ES-I3 (cell line): ENCODE results near the gene FHIT.

Experiments used
- H3K36me3 ChIP-seq: 2 replicates; pipeline ENCODE4 v1.6.1; 2013; ENCODE audit warnings: mild to moderate bottlenecking, low read length, control low read depth, moderate library complexity; ENCODE audit not compliant: insufficient read depth
- H3K4me1 ChIP-seq: 2 replicates; pipeline ENCODE4 v1.6.1; 2013; ENCODE audit warnings: mild to moderate bottlenecking, control low read depth, low read length; ENCODE audit not compliant: insufficient read depth
- H3K9ac ChIP-seq: 2 replicates; pipeline ENCODE4 v1.6.1; 2013; ENCODE audit warnings: low read depth, mild to moderate bottlenecking, low read length, moderate library complexity
- H3K9me3 ChIP-seq: 2 replicates; pipeline ENCODE4 v1.6.1; 2013; ENCODE audit warnings: mild to moderate bottlenecking, low read length, moderate library complexity; ENCODE audit not compliant: control insufficient read depth, insufficient read depth

The FHIT gene

DNA sequence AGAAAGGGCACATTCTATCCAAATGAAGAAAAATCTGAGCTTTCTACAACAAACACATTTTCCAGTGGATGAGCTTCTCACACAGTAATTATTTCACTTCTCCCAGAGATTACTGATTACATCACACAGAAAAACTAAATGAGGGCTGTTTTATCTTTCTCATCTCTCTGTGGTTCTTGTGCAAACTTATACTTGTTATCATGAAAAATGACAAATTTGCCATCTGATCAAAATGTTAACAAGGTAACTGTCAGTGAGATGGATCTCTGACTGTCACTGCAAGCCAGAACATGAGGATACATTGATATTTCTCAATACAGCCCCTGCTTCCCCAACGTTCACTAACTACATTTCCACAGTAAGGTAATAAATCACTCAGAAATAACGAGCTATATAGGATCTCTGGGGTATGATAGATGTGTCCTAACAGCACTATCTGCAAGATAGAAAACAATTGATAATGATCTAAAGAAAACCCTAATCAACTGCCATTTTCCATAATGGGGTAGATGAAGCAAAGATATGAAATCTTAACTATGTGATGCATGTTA lies 1372.1 kb downstream of the FHIT start:
- Histone ChIP-seq H3K9ac (no peak overlapping the region), H3K9me3 (no peaks in the 10 kb centered on the region)

DNA sequence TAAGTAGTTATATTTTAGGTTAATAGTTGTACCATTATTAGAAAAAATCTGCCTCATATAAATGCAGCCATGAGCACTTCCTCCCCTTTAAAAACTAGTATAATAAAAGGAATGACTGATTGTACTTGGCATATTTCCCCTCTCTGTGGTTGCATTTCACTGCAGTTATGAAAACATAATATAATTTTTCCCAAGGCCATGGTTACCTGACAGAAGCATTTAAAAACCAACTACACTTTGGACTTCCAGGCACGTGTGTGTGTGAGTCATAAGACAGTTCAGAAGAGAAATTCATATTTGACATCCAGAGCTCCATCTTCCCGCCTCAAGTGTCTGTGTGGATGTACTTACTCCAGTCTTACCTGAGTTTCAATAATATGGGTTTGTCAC lies 1373.2 kb downstream of the FHIT start:
- H3K9me3 ChIP-seq: no peaks in the 10 kb centered on the region
- no peak overlapping the region for H3K9ac ChIP-seq
- no peaks in the 10 kb centered on the region for H3K4me1 ChIP-seq
- no peaks in the 10 kb centered on the region for H3K36me3 ChIP-seq

More for the DNA sequence above, 1372.1 kb downstream of the FHIT start:
- Histone ChIP-seq H3K4me1 (no peaks in the 10 kb centered on the region), H3K36me3 (no peaks in the 10 kb centered on the region)

DNA sequence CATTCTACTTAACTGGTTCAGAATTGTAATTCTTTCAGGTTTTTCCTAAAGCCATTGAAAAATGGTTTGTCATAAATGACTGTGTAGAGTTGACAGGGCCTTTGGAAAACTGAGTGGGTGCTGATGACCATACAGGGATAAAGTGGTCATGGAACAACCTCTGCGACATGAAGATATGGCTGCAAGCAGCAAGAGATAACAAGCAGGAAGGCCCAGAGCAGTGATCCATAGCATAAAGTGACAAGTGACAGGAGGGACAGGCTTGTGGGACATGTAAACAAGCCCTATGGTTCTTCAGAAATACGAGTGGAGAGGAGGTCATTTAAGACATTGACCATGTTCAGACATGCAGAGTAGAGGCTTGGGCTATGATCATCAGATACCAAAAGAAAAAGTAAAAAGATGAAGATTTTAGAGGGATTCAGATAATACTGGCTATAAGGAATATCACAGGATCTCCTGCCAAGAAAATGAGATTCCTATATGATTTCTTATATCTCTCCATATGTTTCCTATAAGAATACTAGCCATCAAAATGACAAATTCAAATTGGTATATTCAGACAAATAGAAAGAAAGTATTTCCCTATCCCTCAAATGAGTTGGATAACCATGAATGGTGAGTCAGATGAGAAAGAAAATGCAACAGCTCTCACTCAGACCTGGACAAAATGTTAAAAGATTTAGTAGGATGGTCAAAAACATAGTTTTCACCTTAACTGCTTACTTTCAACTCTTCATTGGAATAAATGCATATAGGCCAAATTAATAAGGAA lies 1373.8 kb downstream of the FHIT start:
- H3K9ac ChIP-seq: no peak overlapping the region
- no peaks in the 10 kb centered on the region for H3K4me1 ChIP-seq
- H3K36me3 ChIP-seq: no peaks in the 10 kb centered on the region
- H3K9me3 ChIP-seq: no peaks in the 10 kb centered on the region

DNA sequence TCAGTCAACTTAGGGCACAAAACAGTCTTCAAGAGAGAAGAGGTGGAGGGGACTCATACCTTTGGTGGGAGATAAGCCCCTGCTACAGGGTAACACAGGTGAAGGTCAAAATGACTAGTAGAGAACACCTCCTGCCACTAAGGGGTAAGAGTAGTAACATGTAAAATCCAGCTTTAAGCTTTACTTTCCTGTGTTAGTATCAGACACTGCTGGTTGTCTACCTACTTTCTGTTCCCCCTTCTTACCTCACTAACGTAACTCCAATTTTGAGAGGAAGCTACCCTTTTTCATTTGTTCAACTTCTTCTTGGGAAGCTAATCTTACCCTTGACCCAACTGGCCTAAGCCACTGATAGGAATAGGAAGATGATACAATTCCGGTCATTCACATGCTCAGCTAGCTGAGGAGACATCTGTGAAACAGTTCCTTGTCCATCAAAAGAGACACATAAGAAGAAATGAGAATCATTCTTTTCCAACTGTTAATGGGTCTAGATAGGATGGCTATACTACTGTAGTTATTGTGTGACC lies 1374.7 kb downstream of the FHIT start:
- Histone ChIP-seq H3K9me3 (no peaks in the 10 kb centered on the region), H3K4me1 (no peaks in the 10 kb centered on the region), H3K36me3 (no peaks in the 10 kb centered on the region), H3K9ac (no peak overlapping the region)

DNA sequence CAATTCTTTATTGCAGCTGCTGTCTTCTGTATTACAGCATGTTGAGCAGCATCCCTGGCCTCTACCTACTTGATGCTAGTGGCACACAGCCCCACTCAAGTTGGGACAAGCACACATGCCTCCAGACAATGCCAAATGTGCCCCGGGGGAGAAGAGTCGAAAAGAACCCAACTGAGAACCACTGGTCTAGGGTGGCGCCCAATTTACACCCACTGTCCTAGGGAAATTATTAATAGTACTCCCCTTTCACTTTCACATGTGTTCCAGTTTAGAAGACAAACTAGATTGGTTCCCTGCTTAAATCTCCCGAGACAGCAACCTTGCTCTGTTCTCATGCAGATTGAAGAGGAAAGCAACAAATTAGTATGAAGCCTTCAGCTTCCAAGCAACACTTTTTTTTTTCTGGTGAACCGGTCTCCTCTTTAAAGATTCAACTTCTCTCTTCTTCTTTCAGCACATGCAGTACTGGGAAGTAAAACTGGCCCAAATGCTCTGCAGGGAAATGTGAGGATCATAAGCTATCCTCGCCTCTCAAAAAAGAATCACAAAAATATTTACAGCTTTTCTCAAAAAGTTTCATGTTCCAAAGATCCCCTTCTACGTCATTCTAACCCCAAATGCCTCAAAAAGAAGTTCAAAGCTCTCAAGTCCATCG lies 1377.5 kb downstream of the FHIT start:
- H3K4me1 ChIP-seq: no peaks in the 10 kb centered on the region
- no peaks in the 10 kb centered on the region for H3K9me3 ChIP-seq
- H3K9ac ChIP-seq: no peak overlapping the region
- H3K36me3 ChIP-seq: no peaks in the 10 kb centered on the region

DNA sequence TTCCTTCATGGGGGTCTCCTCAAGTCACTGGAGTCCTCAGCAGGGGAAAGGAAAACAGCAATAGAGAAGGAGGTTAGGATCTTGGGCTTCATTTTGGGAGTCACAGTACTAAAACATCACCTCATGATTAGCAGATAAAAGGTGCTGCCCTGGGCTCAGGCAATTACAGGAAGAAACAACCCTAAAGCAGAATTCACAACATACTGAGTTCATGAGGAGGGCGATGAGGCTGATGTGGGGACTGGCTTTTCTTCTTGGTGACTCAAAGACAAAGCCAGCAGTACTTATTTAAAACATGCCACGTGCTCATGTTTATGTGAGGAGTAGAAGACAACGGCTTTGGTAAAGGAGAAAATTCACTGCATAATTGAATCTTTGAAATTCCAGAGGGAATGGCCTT lies 1379.1 kb downstream of the FHIT start:
- Histone ChIP-seq H3K9me3 (no peaks in the 10 kb centered on the region), H3K36me3 (no peaks in the 10 kb centered on the region), H3K4me1 (no peaks in the 10 kb centered on the region), H3K9ac (no peak overlapping the region)

DNA sequence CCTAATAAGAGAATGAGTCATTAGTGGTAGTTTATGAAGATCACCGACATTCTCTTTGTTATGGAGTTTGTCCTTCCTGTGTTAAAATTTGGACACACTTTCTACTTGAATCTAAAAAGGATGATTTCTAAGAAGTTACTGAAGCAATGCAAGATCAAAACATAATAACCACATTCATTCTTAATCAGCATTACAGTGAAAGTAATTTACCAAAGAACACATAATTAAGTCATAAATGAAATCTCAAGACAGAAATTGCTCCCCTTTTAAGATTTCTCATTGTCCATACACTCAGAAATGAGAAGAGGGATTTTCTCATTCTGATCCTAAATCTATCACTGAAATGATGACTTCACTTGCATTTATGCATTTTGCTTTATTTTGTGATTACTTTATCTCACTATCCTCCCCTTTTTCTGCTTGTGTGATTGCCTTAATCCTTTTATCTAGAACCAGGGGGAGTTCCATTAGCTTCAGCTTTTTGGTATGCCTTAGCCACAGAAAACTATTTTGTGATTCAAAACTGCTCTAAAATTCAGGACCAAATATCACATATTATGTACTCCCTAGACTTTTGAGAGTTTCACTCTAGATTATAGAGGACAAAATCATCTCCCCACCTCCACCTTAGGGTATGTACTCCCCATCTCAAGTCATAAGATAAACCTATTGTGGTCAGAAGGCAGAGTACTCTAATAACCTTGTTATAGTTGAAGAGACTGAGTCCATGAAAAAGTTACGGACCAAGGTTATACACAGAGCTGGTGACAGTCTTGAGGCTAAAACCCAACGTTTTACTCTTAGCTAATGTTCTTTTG lies 1383.9 kb downstream of the FHIT start:
- Histone ChIP-seq H3K9ac (no peak overlapping the region), H3K4me1 (no peaks in the 10 kb centered on the region), H3K36me3 (no peaks in the 10 kb centered on the region), H3K9me3 (no peaks in the 10 kb centered on the region; the same call in 1 of the 2 replicates)

DNA sequence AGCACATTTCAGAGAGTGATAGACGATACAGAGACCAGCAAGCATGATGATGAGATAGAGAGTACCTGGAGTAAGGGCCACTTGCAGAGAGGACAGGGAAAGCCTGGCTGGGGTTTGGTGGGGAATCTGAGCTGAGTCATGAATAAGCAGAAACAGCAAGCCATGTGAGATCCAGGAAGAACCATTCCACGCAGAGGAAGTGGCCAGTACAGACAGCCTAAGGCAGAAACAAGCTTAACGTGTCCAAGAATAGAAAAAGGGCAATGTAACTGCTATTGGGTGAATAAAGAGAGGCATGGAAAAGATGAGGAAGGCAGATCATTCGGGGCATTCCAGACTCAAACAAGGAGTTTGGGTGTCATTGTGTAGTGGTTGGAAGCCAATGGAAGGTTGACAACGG lies 1385.2 kb downstream of the FHIT start:
- Histone ChIP-seq H3K36me3 (no peaks in the 10 kb centered on the region), H3K9me3 (no peaks in the 10 kb centered on the region; the same call in 1 of the 2 replicates), H3K9ac (no peak overlapping the region), H3K4me1 (no peaks in the 10 kb centered on the region)

DNA sequence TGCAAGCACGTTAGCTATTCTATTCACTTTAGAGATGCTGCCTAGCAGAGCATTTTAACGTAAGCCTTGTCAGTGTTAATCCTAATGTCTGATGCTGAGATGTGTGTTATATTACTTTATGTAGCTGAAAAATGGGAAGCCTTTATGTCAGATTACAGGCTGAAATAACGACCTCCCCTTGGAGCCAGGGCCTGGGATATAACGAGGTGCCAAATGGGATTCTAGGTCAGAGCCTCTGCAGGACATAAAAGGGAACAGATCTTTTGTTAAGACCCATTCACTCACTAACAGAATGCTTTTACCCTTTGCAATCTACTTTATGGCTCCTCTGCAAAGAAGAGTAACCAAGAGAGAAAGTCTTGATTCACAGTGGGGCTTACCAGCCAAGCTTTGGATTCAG lies 1385.9 kb downstream of the FHIT start:
- Histone ChIP-seq H3K4me1 (no peaks in the 10 kb centered on the region), H3K9ac (no peak overlapping the region), H3K9me3 (no peaks in the 10 kb centered on the region; the same call in 1 of the 2 replicates), H3K36me3 (no peaks in the 10 kb centered on the region)

DNA sequence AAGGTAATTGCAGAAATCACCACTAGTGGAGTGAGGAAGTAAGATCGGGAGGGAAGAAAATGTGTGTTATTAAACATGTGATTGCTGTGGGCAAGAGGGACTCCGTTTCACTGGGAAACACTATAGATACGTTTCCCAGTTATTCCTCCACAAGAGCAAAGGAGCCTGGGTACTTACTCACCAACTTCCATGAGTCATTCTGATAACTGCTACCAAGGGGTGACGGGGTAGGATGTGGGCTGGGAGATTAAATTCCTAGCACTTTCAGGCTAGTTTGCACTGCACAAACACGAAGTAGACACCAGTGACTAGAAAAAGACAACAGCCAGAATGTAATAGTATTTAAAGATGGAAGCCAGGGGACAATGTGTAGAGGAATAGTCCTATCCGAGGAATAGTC lies 1388.6 kb downstream of the FHIT start:
- H3K4me1 ChIP-seq: no peaks in the 10 kb centered on the region
- H3K36me3 ChIP-seq: no peaks in the 10 kb centered on the region
- H3K9ac ChIP-seq: no peak overlapping the region
- no peaks in the 10 kb centered on the region; the same call in 1 of the 2 replicates for H3K9me3 ChIP-seq

DNA sequence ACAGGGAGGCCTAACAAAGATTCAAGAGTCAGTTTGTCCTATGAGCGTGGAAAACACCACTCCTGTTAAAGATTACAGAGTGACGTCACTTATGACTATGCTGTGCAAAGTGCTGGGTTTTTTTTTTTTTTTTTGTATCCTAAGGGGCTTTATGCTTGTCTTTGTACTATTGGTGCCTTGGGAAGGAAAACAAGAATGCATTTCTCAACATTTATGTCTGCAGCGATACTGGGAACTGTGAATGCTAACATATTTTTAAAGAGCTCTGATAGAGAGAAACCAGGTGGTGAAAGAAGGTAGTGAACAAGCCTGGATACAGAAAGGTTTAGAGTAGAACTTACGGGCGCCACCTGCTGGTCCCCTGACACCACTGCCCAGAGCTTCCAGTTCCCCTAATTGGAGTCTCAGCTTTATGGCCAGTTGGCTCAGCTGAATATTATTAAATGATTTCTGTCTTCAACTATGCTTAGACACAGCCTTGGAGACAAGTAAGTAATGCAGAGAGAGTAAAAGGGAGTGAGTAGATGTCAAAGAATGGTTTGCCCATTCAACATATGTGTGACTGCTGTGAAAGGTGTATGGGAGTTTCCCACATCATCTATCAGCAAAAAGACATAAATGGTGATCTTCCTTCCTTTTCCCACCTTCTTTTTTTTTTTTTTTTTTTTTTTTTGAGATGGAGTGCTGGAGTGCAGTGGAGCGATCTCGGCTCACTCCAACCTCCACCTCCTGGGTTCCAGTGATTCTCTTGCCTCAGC lies 1393.5 kb downstream of the FHIT start:
- no peaks in the 10 kb centered on the region for H3K36me3 ChIP-seq
- no peaks in the 10 kb centered on the region; the same call in 1 of the 2 replicates for H3K4me1 ChIP-seq
- H3K9me3 ChIP-seq: no peaks in the 10 kb centered on the region; the same call in 1 of the 2 replicates
- no peak overlapping the region for H3K9ac ChIP-seq

DNA sequence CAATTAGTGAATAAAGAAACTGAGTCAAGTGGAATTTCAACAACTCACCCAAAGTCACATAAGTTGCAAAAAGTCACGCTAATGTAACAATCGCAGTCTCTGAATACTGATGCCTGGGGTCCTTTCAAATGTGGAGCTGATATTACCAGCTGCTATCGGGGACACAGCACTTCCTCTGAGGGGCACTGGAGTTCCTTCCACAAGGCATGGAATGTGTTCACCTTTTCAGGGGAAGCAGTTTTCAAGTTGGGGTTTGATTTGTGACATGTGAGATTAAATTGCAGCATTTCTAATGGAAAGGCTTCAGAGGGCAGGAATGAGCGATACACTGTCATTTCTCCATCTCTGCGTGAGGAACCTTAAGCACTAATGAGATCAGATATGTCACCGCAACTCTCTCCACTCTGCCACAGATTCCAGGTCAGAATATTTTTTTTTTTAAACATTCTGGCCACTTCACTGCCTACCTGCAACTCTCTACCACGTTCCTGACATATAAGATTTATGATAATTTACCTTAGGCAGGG lies 1394.3 kb downstream of the FHIT start:
- H3K9ac ChIP-seq: no peak overlapping the region
- no peaks in the 10 kb centered on the region for H3K36me3 ChIP-seq
- H3K4me1 ChIP-seq: no peaks in the 10 kb centered on the region; the same call in 1 of the 2 replicates
- H3K9me3 ChIP-seq: no peaks in the 10 kb centered on the region

DNA sequence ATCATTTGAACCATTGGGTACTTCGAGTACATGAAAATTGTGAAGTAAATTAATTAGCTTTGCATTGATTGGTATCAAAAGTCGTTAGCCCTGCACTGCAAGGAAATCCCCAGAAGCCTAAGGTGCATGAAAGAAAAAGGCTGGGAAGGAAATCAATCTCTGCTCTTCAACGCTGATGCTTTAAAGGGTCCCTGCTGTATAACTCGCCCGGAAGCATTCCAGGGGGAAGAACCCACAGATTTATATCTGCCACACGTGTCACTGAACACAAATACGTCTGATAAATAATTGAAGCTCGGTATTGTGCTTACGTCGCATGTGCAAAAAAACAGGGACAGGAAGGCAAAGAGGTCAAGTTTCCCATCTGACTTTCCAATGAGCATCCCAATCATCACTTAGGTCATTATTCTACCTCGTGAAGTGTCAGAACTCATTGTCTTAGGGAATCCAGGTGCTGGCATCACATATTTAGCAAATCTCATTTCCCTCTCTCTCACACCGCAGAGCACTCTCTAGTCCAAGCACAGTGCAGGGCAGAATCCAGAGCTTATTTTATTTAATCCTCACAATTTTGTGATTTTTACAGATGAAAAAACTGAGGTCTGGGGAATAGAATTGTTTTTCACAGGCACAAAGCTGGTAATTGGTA lies 1397.1 kb downstream of the FHIT start:
- H3K9ac ChIP-seq: no peak overlapping the region
- H3K36me3 ChIP-seq: no peaks in the 10 kb centered on the region
- H3K9me3 ChIP-seq: no peaks in the 10 kb centered on the region
- no peaks in the 10 kb centered on the region; the same call in 1 of the 2 replicates for H3K4me1 ChIP-seq
